GM12865 (cell line): ENCODE results near the gene STON2.

Experiments
- DNase-seq: peaks from one replicate; pipeline ENCODE4 v3.0.0; 2010; ENCODE audit warnings: low read depth
- H3K4me3 ChIP-seq: 2 replicates; pipeline ENCODE4 v1.5.1; 2011; ENCODE audit warnings: mild to moderate bottlenecking, low read depth, low read length, control low read depth
- TF ChIP-seq, protein P1 (sequence below): IDR thresholded peaks from 2 replicates; pipeline ENCODE4 v1.5.1; 2011; ENCODE audit warnings: low read length, control low read depth, low read depth, inconsistent platforms; ENCODE audit not compliant: insufficient read depth; ENCODE audit errors: missing control alignments

Gene STON2

DNA sequence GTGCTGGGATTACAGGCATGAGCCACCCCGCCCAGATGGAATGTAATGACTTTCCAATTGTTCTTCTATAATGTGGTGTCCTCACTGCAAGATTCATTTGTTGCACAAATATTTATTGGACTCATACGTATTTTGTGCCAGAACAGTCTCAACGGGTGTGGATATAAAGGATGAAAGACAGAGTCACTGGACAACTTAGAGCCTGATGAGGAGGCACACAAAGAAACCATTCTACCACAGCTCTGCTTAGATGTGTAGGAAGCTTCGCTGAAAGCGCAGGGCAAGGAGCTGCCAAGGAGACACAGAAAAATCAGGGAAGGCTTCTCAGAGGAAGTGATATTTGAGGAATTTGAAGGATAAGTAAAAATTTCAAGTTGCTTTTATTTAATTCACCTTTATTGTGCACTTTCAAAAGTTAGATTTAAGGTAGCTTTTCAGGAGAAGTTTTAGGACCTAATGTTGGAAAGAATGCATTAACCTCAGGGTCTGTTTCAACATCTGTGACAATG, 41.6 kb upstream of the STON2 start:
- H3K4me3 ChIP-seq: no peak overlapping the region
- no peak for DNase-seq
- TF ChIP-seq, protein P1, sequence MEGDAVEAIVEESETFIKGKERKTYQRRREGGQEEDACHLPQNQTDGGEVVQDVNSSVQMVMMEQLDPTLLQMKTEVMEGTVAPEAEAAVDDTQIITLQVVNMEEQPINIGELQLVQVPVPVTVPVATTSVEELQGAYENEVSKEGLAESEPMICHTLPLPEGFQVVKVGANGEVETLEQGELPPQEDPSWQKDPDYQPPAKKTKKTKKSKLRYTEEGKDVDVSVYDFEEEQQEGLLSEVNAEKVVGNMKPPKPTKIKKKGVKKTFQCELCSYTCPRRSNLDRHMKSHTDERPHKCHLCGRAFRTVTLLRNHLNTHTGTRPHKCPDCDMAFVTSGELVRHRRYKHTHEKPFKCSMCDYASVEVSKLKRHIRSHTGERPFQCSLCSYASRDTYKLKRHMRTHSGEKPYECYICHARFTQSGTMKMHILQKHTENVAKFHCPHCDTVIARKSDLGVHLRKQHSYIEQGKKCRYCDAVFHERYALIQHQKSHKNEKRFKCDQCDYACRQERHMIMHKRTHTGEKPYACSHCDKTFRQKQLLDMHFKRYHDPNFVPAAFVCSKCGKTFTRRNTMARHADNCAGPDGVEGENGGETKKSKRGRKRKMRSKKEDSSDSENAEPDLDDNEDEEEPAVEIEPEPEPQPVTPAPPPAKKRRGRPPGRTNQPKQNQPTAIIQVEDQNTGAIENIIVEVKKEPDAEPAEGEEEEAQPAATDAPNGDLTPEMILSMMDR: no peak

DNA sequence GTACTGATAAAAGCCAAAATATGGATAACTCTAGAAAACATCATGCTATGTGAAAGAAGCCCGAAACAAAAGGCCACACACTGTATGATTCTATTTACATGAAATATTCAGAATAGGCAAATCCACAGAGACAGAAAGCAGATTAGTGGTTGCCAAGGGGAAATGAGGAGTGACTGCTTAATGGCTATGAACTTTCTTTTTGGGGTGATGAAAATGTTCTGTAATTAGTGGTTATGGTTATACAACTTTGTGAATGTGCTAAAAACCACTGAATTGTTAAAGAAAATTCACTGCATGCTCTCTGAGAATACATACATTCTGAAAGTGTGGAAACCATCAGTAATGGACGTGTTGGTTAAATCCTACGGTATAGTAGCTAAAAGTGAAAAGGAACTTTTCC, 39.9 kb upstream of the STON2 start:
- TF ChIP-seq, protein P1: no peak
- H3K4me3 ChIP-seq: no peak overlapping the region
- no peak for DNase-seq

DNA sequence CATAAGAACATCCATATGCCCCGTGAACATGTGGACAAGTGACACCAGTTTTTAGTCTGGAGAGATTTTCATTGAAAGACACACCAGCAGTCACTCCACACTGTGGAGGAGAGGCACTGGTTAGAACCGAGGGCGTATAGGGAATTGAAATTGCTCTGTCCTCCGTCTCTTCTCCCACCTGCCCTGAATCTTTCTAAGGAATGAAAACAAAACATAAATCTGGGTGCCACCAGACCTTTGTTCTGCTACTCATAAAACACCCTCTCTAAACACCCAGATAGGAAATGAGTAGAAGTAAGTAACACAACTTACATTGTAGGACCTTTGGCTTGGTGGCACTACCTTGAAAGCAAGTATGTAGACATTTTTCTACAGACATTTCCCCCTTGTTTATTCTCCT, 37.1 kb upstream of the STON2 start:
- H3K4me3 ChIP-seq: no peak overlapping the region
- TF ChIP-seq, protein P1: no peak
- DNase-seq: no peak

DNA sequence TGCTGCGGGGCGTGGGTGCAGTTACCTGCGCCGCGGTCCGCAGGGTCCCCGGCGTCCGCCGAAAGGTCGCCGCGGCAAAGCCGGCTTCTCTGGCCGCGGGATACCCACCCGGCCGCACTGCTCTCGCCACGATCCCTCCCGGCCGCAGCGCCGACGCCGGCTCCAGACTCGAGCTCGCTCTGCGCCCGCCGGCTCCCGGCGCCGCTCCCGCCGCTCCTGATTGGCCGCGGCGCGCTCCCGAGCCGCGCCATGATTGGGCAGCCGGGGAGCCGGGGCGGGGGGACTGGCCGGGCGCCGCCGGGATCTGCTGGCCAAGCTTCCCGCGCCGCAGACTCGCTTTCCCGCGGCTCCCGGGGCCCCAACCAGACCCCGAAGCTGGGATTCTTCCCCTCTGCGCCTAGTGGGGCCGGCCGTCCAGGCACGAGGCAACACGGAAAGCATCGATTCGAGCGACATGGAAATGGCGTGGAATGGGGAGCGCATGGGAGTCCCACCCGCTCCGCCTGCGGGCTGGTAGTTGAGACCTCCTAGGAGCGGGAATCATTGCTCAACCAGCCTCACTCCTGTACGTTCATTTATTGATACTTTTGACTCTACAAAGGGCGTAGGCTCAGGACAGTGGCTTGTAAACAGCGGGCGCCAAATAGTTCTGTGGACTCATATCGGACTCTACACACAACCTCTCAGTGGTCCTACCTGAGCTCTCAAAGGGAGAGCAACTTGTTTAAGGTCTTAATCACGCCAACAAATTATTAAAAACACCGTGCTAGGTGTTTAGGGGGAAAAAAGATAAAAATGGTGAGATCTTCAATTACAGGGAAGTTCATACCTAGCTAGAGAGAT, 36.4 kb upstream of the STON2 start:
- no peak overlapping the region for H3K4me3 ChIP-seq
- DNase-seq: no peak
- TF ChIP-seq, protein P1: no peak

DNA sequence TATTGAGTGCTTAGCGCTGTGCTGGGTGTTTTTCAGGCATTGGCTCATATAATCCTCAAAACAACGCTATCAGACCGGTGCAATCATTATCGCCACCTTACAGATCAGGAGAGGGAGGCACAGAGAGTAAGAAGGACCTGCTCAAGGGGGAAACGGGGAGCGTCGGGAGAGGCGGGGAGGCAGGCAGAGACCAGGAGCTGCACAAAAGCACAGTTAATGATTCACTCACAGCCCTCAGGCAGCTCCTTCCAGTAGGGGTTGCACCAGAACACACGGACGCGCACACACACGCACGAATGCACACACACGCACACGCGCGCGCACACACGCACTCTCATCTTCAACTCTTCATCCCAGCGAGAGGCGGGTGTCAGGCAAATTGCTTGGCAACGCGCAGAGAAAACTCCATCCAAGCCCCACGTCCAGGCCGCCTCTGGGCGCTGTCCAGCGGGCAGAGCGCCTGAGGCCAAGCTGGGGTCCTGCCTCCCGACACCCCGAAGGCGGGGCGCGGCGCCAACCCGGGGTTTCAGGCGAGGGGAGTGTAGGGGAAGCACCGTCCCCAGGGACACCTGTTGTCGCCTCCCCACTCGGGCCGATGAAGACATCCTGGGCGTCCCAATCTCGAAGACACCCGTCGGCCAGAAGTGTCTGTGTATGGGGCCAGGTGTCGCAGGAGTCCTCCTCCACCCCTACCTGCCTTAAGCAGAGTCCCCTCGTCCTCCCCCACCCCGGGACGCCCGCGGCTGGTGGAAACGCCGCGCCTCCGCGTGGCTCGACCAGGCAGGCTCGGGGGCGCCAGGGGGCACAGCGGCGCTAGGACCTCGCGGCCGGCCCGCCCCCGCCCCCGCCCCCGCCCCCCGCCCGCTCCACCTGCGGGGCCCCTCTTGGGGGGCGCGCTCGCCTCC, 35.5 kb upstream of the STON2 start:
- DNase-seq: no peak
- TF ChIP-seq, protein P1: no peak
- H3K4me3 ChIP-seq: no peak overlapping the region

DNA sequence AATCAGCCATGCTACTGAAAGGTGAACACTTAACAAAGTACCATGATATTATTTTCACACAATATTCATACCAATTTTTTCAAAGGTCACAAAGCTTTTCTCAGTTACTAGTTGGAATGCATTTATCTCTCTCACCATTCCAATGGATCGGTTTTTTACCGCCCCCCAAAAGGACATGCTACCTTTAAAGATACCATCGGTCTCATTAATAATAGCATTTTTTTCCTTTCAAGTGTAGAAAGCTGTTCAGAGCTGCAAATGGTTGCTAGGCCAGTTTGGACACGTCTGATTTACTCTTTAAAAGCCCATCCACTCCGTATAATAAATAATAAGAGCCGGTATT, 34.9 kb upstream of the STON2 start:
- TF ChIP-seq, protein P1: no peak
- no peak overlapping the region for H3K4me3 ChIP-seq
- DNase-seq: no peak
